GM18508 (cell line): Measurements from ENCODE around the gene ATP5MK.
"Not testable (repeated sequence)": the region's sequence is repeated elsewhere in the genome, so short reads cannot be mapped to it uniquely, and the experiment has no call there.

Experiments
- ATAC-seq: cut with Tn5 transposase; IDR thresholded peaks from one replicate; pipeline ENCODE4 v1.9.1; 2021; ENCODE audit warnings: moderate number of reproducible peaks; ENCODE audit not compliant: insufficient read depth, unreplicated experiment

ATP5MK gene, protein sequence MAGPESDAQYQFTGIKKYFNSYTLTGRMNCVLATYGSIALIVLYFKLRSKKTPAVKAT

DNA sequence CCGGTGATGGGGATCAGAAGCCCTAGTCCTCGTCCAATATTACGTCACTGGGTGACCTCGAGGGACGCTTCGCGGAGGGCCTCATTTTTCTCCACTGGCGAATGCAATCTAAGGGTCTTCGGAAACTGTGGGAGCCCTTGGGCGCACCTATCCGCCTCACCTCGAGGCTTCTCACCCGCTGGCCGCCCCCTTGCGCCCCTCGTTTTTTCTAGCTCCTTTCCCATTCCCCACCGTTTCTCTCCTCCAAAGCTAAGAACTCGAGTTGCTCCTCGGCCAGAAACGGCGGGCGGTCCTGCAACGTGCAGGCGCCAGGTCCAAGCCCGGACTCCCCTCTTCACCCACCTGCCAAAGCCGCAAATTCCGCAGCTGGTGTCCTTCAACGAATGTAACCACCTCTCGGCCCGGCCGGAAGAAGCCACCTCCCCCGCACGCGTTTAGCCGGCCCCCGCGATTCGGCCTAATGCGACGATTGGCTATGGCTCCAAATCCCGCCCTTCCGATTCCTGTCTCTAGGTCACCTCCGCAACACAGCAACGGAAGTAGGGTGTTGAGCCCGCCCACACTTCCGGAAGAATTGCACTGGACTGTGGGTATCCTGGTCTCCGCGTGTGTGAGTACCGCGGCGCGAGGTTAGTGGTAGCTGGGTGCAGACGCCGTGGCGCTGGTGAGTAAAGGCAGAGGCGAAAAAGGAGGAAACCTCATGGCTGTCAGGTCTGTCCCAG, at the start of gene ATP5MK, which contains the start of gene PDCD11:
Gene ATP5MK, minus strand, starts transcription at position 409 of the 722 bp plus-strand sequence. CDS start 4,018 bp downstream, outside the sequence.
Gene PDCD11, plus strand, starts transcription at position 560 of the 722 bp plus-strand sequence. CDS start 1,801 bp downstream, outside the sequence.
- ATAC-seq: peak; percentile 94

DNA sequence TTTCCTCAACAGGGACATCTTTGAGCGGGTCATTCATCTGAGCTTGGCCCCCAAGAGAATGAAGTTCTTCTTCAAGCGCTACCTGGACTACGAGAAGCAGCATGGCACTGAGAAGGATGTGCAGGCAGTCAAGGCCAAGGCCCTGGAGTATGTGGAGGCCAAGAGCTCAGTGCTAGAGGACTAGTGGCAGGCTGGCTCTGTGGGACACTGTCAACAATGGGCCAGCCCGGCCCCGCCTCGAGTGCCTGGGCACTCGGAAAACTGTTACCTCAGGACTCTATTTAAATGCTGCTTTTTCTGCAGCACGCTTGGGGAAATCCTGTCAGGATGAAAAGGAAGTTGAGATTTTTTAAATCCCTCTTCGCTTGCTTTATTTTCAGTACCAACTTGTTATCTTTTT, 49.1 kb upstream of the ATP5MK start:
- no peak for ATAC-seq

DNA sequence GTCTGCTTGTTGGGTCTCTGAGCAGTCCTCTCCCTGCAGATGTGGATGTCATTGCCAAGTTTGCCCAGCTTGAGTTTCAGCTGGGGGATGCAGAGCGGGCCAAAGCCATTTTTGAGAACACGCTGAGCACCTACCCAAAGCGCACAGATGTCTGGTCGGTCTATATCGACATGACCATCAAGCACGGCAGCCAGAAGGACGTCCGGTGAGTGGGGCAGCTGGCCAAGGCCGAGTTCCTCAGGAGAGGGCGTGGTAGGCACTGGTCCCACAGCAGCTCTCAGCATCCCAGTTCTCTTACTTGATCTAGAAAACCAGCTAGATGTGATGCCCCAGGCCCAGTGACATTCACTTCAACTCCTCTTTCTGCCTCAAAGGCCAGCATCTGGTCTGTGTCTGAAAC, 48.2 kb upstream of the ATP5MK start:
- no peak for ATAC-seq

DNA sequence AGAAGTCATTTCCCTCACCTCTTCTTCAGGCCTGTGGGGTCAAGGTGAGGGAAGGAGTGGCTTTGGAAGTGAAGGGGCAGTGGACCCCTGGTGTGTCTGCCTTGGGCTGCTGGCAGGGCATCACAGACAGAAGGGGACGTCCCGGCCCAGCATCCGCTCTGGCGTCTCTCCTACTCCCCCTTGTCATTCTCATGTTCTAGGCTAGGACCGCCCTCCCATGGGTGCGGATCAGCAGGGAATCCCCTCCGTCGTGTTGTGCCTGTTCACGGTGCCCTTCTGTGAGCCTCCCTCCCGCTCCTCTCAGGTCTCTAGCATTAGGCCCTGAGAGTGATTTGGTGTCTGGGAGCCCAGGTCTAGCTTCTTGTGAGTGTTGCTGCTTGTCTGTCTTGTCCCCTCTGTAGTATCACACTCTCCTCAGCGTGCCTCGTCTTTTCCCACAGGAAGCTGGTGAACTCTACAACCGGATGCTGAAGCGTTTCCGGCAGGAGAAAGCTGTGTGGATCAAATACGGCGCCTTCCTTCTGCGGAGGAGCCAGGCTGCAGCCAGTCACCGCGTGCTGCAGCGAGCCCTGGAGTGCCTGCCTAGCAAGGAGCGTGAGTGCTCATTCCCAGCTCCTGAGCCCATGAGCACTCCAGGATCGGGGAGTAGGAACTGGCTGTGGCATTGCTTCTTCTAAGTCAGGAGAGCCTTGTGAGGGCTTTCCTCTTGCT, 47.4 kb upstream of the ATP5MK start:
- no peak for ATAC-seq

DNA sequence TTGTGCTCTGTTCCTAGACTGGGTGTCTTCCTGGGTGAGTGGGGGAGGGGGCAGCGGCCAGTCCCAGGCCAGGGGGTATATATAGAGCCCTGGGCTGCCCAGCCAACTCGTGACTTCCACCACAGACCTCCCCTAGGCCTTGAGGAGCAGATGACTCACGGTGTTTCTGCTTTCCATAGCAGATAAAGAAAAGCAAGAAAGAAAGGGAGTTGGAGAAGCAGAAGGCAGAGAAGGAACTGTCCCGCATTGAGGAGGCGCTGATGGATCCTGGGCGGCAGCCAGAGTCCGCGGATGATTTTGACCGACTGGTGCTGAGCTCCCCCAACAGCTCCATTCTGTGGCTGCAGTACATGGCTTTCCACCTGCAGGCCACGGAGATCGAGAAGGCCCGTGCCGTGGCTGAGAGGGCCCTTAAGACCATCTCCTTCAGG, 45.8 kb upstream of the ATP5MK start:
- ATAC-seq: no peak

DNA sequence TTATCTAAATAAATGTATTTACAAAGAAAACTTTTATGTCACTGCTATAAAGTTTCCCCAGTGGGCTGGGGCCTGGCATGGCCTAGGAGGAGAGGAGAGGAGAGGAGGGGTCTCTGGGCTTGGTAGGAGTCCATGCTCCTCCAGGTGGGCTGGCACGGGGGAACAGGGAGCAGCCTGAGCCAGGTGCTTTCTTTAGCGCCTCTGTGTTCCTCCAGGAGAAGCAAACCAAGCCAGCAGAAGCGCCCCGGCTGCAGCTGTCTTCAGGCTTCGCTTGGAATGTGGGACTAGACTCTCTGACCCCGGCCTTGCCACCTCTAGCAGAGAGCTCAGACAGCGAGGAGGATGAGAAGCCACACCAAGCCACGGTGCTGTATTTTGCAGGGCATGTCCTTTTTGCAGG, 45.3 kb upstream of the ATP5MK start:
- ATAC-seq: no peak

DNA sequence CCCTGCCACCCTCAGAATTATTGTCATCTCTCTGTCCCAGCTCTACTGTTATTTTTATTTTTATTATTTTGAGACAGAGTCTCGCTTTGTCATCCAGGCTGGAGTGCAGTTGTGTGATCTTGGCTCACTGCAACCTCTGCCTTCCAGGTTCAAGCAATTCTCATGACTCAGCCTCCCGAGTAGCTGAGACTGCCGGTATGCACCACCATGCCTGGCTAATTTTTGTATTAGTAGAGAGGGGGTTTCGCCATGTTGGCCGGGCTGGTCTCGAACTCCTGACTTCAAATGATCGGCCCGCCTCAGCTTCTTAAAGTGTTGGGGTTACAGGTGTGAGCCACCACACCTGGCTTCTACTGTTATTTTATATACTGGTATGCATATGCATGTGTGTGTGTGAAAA, 44.9 kb upstream of the ATP5MK start:
- ATAC-seq: no peak

DNA sequence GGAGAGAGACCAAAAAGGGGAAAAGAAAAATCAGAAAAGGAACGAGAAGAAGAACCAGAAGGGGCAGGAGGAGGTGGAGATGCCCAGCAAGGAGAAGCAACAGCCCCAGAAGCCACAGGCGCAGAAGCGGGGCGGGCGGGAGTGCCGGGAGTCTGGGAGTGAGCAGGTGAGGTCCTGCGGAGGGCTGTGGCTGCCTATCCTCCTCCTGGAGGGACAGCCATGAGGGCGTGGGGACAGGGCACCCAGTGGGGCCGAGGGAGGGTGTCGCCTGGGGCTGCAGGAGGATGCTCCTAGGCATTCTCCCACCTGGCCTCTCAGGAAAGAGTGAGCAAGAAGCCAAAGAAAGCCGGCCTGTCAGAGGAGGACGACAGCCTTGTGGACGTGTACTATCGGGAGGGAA, 44.1 kb upstream of the ATP5MK start:
- ATAC-seq: no peak

DNA sequence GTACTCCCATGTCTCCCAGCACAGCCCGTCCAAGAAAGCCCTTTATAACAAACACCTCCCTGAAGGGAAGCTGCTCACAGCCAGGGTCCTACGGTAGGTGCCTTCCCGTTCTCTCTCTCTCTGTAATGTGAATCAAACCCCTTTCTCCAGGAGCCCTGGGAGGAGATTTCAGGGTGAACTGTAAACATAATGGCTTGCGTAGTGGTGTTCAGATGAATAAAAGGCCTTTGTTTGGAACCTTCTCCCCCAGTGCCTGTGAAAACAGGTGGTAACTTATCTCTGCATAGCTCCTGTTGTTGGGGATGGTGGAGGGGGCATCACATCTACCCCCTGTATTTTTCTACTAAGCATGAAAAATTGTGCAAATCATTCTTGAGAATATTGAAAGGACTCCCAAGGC, 43.5 kb upstream of the ATP5MK start:
- ATAC-seq: no peak

DNA sequence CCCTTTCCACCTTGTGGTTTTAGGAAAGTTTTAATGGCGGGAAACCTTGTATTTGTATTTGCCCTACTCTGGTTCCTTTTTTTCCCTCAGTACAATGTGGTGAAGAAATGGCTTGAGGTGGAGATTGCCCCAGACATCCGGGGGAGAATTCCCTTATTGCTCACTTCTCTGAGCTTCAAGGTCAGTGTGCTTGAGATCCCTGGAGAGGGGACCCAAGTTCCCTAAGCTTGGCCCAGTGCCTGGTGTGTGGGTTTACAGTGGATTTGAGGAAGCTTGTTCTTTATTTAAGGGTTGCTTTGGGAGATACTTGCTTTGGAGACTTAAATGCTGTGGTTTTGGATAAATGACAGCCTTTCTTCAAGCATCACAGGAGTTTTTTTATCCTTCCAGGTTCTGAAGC, 37.6 kb upstream of the ATP5MK start:
- ATAC-seq: no peak

DNA sequence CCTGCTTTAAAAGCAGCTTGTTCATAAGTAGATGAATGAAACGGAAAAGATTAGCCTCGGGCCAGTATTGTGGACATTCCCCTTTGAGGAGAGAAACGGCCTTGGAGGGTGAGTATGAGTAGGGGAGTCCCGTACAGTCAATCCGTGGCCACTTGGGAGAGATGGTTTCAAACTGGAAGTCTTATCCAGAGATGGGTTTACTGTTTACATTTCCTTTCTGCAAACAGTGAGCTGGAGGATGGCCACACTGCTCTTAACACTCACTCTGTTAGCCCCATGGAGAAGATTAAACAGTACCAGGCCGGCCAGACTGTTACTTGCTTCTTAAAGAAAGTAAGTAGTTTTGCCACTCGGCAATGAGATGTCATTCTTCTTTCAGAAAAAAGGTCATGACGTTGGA, 35.6 kb upstream of the ATP5MK start:
- ATAC-seq: no peak

DNA sequence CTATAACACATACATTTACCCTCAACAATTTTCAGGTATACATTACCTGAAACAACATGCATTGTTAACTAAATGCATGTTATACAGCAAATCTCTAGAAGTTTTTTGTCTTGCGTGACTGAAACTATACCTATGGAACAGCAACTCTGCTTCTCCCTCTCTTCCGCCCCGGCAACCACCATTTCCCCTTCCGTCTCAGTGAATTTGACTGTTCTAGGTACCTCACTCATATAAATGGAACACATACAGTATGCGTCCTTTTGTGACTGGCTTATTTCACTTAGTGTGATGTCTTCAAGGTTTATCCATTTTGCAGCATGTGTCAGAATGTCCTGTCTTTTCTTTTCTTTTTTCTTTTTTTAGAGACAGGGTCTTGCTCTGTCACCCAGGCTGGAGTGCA, 33.4 kb upstream of the ATP5MK start:
- no peak for ATAC-seq

DNA sequence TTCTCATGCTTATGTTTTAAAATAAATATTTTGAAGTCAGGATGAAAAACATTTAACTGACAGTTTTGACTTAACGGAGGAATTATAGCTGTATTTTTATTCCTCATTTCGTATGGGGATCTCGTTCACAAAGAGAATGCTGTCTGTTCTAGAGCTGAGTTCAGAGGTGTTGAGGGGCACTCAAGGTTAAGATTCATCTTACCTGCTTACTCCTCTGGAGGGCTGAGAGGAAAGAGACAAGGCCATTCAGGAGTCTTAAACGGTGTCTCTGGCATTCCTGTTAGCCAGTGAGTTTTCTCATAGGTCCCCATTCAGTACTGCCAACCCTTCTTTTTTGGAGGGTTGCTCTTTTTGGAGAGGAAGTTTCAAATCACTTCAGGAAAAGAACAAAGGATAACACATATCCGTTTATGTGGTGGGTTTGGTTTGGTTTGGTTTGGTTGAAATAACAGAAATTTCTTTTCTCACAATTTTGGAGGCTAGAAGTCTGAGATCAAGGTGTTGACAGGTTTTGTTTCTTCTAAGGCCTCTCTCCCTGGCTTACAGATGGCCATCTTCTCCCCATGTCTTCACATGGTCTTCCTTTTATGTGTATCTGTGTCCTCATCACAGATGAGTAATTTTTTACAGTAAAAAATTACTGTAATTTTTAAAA, 32.8 kb upstream of the ATP5MK start:
- ATAC-seq: no peak

DNA sequence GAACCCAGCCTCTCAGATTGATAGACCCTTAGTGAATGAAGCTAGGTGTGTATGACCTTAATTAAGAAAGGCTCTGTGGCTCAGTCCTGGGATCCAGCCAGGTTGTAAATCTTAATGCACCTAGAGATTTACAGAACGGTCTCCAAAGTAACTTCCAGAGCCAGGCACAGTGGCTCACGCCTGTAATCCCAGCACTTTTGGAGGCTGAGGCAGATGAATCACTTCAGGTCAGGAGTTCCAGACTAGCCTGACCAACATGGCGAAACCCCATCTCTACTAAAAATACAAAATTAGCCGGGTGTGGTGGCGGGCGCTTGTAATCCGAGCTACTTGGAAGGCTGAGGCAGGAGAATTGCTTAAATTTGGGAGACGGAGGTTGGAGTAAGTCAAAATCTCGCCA, 31.6 kb upstream of the ATP5MK start:
- no peak for ATAC-seq

DNA sequence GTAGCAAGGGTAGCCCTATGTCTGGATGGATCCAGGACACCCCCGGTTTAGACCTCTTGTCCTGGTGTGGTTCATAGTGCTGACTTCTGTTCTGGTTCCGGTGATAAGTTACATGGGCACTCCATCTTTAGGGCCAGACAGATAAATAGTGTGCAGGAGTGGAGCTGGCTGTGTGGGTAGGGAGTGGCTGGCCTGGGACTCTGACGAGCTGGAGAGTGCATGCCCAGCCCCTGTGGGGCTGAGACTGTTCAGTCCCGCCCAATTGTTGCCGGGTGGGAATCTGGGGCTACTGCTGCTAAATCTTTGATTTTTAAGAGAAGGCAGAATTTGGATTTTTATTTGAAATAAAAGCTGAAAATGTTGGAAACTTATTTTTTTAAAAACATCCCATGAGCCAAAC, 27.5 kb upstream of the ATP5MK start:
- no peak for ATAC-seq

DNA sequence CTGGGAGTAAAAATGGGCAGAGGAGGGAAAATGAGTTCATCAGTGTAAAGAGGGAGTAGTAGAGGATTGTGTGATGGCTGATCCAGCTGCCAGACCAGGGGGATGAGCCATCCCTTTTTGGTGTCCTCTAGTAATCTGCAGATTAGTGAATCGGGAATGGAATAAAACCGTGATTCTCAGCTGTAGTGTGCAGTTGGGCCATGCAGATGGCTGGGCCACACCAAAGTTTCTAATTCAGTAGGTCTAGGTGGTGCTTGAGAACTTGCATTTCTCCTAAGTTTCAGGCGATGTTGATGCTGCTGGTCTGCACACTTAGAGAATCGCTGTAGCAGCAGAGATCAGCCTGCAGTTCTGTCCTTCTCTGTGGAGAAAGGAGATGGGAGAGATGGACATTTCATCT, 22.8 kb upstream of the ATP5MK start:
- no peak for ATAC-seq

DNA sequence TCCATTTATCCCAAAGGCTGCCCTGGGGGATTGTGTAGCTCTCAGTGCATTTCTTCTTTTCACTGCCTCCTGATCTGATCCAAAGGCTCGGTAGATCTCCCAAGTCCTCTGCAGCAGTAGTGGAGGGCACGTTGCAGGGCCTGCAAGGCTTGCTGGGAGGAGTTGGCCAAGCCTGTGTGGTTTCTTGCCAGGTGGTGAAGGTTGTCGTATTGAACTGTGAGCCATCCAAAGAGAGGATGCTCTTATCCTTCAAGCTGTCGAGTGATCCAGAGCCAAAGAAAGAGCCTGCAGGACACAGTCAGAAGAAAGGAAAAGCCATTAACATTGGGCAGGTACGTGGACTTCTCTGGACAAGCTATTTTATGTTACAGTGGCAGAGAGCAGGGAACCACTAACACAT, 21.3 kb upstream of the ATP5MK start:
- ATAC-seq: no peak

DNA sequence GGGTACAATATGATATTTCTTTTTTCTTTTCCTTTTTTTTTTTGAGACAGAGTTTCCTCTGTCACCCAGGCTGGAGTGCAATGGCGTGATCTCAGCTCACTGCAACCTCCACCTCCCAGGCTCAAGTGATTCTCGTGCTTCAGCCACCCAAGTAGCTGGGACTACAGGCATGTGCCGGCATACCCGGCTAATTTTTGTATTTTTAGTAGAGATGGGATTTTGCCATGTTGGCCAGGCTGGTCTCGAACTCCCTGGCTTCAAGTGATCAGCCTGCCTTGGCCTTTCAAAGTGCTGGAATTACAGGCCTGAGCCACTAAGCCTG, 20.8 kb upstream of the ATP5MK start:
- not testable (repeated sequence) for ATAC-seq

DNA sequence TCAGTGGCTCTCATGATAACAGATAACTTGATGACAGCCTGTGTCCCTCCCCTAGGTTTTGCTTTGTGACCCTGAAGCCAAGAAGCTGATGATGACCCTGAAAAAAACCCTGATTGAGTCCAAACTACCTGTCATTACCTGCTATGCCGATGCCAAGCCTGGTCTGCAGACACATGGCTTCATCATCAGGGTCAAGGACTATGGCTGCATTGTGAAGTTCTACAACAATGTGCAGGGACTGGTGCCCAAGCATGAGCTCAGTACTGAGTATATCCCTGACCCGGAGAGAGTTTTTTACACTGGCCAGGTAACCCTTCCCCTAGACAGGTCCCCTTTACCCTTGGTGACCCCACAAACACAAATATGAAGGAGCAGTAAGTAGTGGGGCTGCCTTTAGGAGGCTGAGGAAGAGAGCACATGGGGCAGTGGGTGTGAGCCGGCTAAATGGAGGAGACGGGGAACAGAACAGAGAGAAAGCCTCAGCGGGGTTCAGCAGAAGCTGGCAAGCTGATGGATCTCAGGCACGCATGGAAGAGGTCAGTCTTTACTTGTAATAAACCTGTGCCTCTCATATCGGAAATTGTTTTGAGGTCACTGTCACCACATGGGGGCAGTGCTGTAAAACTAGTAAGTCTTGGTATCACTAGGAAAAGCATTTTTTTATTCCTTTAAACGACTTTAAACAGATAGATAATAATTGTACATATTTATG, 20.3 kb upstream of the ATP5MK start:
- no peak for ATAC-seq

DNA sequence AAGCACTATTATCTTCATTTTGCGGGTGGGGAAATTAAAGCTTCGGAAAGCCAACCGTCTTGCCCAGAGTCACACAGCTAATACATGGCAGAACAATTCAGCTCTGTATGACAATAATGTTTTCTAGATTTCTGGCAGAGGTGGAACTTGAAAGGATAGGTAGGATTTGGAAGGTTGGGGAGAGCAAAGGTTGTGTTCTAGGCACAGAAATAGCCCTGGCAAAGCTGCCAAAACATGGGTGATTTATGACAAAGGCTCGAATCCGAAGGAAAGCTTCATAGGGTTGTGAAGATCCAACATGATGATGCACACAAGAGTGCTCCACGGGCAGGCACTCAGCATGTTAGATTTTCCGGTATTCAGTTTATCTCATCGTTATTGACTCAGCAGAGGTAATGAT, 19.3 kb upstream of the ATP5MK start:
- ATAC-seq: no peak

DNA sequence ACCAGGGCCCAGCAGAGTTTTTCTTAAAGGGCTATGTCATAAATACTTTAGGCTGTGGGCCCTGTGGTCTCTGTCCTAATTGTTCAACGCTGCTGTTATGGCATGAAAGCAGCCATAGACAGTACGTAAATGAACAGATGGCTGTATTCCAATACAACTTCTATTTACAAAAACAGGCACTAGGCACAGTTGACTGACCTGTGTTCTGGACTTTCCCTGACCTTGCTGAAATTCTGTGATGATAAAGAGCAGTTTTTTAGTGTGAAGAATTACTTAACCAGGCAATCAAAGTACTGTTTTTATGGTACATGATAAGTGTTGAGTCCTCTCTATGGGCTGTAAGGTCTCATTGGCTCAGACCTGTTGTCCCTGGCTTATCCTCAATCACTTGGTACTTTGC, 17.3 kb upstream of the ATP5MK start:
- ATAC-seq: no peak
